NCI-H146 treated with DMSO at 0.1 percent for 48 hours (cell line): Measurements from ENCODE around the gene R3HDM2.

Source experiments
- DNase-seq: peaks from one replicate; lab custom pipeline; 2025; ENCODE audit not compliant: unreplicated experiment; lab: John Stamatoyannopoulos, UW

R3HDM2 gene

GRCh38 chr12:57207731-57208630, 222.9 kb downstream of the R3HDM2 start:
- DNase-seq = no peak

DNA sequence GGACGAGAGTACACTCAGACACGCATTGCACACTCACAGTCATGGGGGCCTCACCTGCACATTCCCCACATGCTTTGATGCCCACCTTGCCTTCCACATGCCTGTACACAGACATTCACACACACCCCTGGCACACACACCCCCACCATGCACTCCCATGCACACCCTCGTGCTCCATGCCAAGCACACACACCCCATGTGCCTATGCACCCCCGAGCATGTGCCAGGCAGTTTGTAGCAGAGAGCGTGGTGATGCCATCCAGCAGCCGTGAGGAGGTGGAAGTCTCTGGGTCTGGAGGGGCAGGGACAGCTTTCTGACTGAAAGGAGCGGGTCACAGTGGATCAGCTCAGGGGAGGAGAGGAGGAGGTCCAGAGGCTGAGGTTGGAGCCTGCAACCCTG, 224.9 kb downstream of the R3HDM2 start:
- no peak for DNase-seq

- no peak for DNase-seq
Measured at GRCh38 chr12:57205186-57205585, 225.7 kb downstream of the R3HDM2 start.

DNA sequence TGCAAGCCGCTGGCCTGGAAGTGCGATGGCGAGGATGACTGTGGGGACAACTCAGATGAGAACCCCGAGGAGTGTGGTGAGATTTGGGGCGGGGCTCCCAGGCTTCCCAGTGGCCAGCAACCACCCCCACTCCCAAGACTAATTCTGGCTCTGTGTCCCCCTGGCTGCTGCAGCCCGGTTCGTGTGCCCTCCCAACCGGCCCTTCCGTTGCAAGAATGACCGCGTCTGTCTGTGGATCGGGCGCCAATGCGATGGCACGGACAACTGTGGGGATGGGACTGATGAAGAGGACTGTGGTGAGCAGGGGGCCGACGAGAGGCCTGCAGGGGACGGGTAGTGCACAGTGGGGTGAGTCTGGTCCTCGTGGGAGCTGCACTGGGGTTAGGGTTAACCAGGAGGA, 226.4 kb downstream of the R3HDM2 start:
- no peak for DNase-seq

- DNase-seq = no peak
Measured at GRCh38 chr12:57203791-57204190, 227.1 kb downstream of the R3HDM2 start.
